ENCODE measurements around the gene C6orf62. TPM values are rescaled to one million over a fixed set of nuclear protein-coding genes. Genes with fewer than 3 reads are reported as not detected.
"Not testable (repeated sequence)": the region's sequence is repeated elsewhere in the genome, so short reads cannot be mapped to it uniquely, and the experiment has no call there.

Gene C6orf62
- total and polyA plus RNA-seq, 2 donors (not counting 1 experiment from before 2014, with no cell fraction given), result 69.2 to 143 TPM

- no peak for ATAC-seq (ENCODE audit: low read depth)
- H3K27me3 Mint-ChIP-seq, result no peaks in the 10 kb centered on the region
- Histone ChIP-seq H3K9me3 (ENCODE audit: control extremely low read depth in 1 of 3, control insufficient read depth in 2 of 3, insufficient read depth in 1 of 3, low read length in 2 of 3) (no peaks in the 10 kb centered on the region), H2AFZ (ENCODE audit: insufficient read depth, low read depth, low read length, poor library complexity, severe bottlenecking) (no peak overlapping the region), H3K4me2 (replicated peaks; ENCODE audit: low read depth, low read length, poor library complexity, severe bottlenecking) (no peak overlapping the region), H3K27ac (ENCODE audit: low read length in 2 of 2) (no peak overlapping the region), H3K9ac (ENCODE audit: low read length) (no peak overlapping the region), H3K4me3 (ENCODE audit: control extremely low read depth in 1 of 5, extremely low read depth in 1 of 5, insufficient read depth in 1 of 5, low read depth in 2 of 5, low read length in 4 of 5) (no peak overlapping the region), H3K4me1 (ENCODE audit: control insufficient read depth in 2 of 2, insufficient read depth in 2 of 2, low read length in 2 of 2) (peaks cover 13 to 16% of the 10 kb centered on the region in 2 donors), H3K79me2 (ENCODE audit: control insufficient read depth, insufficient read depth, low read length) (peaks cover 24% of the 10 kb centered on the region), H3K27me3 (replicated peaks in 1 of 4; ENCODE audit: control extremely low read depth in 1 of 4, control insufficient read depth in 3 of 4, insufficient read depth in 4 of 4, low read length in 3 of 4) (no peaks in the 10 kb centered on the region), H4K20me1 (ENCODE audit: control insufficient read depth, insufficient read depth, low read length, poor library complexity, severe bottlenecking) (no peaks in the 10 kb centered on the region), H3K36me3 (replicated peaks in 1 of 2; ENCODE audit: control extremely low read depth in 1 of 2, control insufficient read depth in 1 of 2, extremely low read depth in 1 of 2, insufficient read depth in 2 of 2, low read length in 1 of 2) (peaks cover 3 to 32% of the 10 kb centered on the region in 2 experiments)
- POLR2A ChIA-PET, result no interaction called here
- no peak for TF ChIP-seq EZH2 (IDR thresholded peaks at IDR 0.05; ENCODE audit: borderline replicate concordance, insufficient read depth, low read depth, low read length, poor library complexity, severe bottlenecking)
- no peak for TF ChIP-seq CTCF (IDR thresholded peaks at IDR 0.05)
- intact Hi-C loops (cut with micrococcal nuclease), result no loop called here
- no peak for DNase-seq
- no peak overlapping the region for H3K4me3 Mint-ChIP-seq
- no peak overlapping the region for H3K27ac Mint-ChIP-seq
- H3K9me3 Mint-ChIP-seq (ENCODE audit: insufficient read depth), result no peaks in the 10 kb centered on the region
- peaks cover 38% of the 10 kb centered on the region for H3K4me1 Mint-ChIP-seq
- 100% methylated on average over 4 of the region's 10 CpGs for WGBS (ENCODE audit: insufficient coverage)
- CTCF ChIA-PET, result interaction anchor here (1.6 kb wide), 1 partner anchor 82 kb away, joined by 3 read pairs; no protein-coding TSS in a partner anchor
These were observed 56.7 kb downstream of the C6orf62 start for GRCh38 chr6:24662236-24662635.

GRCh38 chr6:24661759-24662158 lies 57.2 kb downstream of the C6orf62 start:
- POLR2A ChIA-PET; H3K9me3 Mint-ChIP-seq (ENCODE audit: insufficient read depth); H2AFZ ChIP-seq (ENCODE audit: insufficient read depth, low read depth, low read length, poor library complexity, severe bottlenecking); H3K4me3 ChIP-seq (ENCODE audit: control extremely low read depth in 1 of 5, extremely low read depth in 1 of 5, insufficient read depth in 1 of 5, low read depth in 2 of 5, low read length in 4 of 5); intact Hi-C loops (cut with micrococcal nuclease); H3K4me2 ChIP-seq (replicated peaks; ENCODE audit: low read depth, low read length, poor library complexity, severe bottlenecking); H3K9ac ChIP-seq (ENCODE audit: low read length); H3K27ac ChIP-seq (ENCODE audit: low read length in 2 of 2); H3K27me3 Mint-ChIP-seq; H4K20me1 ChIP-seq (ENCODE audit: control insufficient read depth, insufficient read depth, low read length, poor library complexity, severe bottlenecking); H3K9me3 ChIP-seq (ENCODE audit: control extremely low read depth in 1 of 3, control insufficient read depth in 2 of 3, insufficient read depth in 1 of 3, low read length in 2 of 3); DNase-seq; H3K4me3 Mint-ChIP-seq; H3K27ac Mint-ChIP-seq; H3K27me3 ChIP-seq (replicated peaks in 1 of 4; ENCODE audit: control extremely low read depth in 1 of 4, control insufficient read depth in 3 of 4, insufficient read depth in 4 of 4, low read length in 3 of 4); ATAC-seq (ENCODE audit: low read depth): not testable (repeated sequence)
- H3K79me2 ChIP-seq (ENCODE audit: control insufficient read depth, insufficient read depth, low read length), result peaks cover 21% of the 10 kb centered on the region
- CTCF ChIA-PET, result interaction anchor here (1.6 kb wide), 1 partner anchor 81 kb away, joined by 3 read pairs; no protein-coding TSS in a partner anchor
- 100% methylated on average over 4 of the region's 5 CpGs for WGBS (ENCODE audit: insufficient coverage)
- H3K4me1 ChIP-seq (ENCODE audit: control insufficient read depth in 2 of 2, insufficient read depth in 2 of 2, low read length in 2 of 2), result peaks cover 12 to 16% of the 10 kb centered on the region in 2 donors
- peaks cover 3 to 32% of the 10 kb centered on the region in 2 experiments for H3K36me3 ChIP-seq (replicated peaks in 1 of 2; ENCODE audit: control extremely low read depth in 1 of 2, control insufficient read depth in 1 of 2, extremely low read depth in 1 of 2, insufficient read depth in 2 of 2, low read length in 1 of 2)
- peaks cover 34% of the 10 kb centered on the region for H3K4me1 Mint-ChIP-seq
